NCI-H1694 treated with DMSO at 0.1 percent for 48 hours (cell line): ENCODE measurements around the gene VASN.
"Not testable (repeated sequence)": the region's sequence is repeated elsewhere in the genome, so short reads cannot be mapped to it uniquely, and the experiment has no call there.

Source experiments
- DNase-seq: peaks from one replicate; lab custom pipeline; 2025; lab: John Stamatoyannopoulos, UW

The VASN gene

DNA sequence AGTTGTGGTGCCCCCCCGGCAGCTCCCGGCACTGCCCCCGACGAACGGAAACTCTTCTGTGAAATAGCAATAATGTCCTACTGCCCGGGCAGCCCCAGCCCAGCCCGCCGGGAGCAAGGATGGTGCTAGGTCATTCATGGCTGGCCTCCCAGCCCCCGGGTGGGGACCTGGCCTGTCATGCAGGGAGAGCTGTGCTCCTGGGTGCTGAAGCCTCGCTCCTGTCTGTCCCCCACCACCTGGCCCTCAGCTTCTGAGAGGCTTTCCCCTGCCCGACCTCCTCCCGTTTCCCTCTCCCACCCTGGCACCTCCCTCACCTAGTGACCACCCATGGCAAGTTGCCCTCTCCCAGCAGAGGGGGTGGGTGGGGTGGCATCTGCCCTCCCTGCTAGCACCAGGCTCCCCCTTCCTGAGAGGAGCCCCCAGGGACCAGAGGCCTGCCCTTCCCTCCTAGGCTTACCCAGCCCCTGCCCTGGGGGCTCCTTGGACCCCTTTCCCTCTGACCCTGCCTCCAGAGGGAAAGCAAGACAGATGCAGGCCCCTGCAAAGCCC is 34.0 kb upstream of the VASN start:
- no peak for DNase-seq

DNA sequence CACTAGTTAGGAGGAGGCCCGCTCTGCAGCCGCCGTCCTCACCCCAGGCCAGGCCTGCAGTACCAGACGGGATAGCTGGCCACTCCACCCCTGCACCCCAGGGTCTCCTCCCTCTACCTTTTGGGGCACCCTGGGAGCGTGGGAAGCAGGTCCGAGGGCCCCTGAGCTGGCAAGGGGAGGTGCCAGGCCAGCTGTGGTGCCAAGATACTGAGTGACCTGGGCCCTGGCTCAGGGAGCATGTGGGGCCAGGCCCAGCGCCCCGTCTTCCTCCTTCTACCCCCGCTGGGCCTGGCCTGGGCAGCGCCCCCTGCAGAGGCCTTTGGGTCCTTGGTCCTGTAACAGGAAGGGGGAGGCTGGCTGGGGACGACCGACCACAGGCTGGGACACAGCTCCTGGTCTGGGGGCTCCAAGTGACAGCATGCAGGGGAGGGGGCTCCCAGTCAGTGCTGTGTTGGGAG is 33.5 kb upstream of the VASN start:
- no peak for DNase-seq

DNA sequence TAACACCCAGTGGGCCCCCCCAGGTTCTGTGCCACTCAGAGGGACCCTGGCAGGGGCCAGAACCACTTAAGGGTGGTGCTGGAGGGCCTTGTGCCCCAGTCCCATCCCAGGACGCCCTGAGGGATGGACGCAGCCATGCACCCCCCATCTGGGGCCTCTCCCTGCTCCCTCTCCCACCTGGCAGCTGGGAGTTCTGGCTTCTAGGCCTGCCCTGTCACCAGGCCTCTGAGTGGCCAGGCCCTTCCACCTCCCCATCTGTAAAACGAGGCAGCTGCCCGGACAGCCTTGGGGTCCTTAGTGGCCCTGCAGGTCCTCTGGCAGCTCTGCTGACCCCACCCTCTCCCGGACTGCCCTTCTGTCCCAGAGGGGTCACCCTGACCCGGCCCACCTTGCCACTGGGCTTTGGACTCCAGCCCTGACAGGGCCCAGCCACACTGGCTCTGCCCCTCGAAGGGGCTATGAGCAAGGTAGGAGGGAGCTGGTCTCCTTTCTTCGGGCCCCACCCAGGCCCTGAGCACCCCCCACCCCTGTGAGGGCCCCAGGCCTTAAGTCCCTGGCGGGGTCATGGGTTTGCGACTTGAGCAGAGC is 32.8 kb upstream of the VASN start:
- DNase-seq: no peak

DNA sequence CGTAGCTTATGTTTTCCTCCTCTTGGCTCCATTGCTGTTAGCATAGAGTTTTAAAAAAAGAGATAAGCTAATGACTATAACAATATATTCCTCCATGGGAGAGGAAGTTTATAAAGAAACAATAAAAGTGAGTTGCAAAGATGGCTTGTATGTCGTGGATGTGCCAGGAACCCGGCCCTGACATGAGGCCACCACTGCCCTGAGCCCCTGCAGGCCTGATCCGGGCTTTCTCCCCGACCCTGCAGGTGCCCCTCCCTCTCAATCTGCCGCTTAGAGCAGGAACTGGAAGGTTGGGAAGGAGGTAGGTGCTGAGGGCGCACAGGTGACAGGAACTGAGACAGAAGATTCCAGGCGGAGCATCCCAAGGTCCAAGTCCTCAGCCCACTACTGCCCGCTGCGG is 32.2 kb upstream of the VASN start:
- DNase-seq: no peak

DNA sequence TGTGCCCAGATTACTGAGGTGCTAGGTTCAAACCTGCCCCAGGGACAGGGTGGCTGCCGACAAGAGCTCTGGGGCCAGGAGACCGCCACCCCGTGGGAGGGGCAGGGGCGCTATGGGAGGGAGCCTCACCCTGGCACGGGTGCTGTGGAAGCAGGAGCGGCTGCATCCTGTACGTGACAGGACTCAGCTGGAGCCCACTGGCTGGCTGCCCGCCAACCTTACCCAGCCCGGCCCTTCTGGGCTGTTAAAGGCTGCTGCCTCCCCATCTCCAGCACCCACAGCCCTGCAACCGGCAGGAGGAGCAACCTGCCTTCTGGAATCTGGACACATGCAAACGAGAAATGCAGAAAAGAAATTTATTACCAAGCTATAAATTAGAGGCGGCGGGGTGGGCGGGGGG is 31.7 kb upstream of the VASN start:
- DNase-seq: peak; percentile 64

DNA sequence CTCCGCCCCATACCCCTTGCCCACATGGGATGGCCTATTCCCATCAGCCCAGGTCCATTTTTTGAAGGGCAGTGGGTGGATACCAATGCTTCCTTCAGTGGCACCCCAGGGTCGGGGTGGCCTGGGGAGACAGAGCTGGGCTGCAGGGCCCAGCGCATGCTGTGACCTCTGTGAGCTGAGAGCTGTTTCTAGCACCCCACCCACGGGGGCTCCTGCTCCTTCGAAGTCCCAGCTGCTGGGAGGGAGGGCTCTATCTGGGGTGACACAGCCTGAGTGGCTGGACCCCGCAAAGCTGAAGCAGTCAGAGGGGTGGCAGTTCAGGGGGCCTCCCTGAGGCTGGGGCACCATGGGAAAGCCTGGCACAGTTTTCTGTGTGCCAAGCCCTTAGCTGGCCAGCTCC is 31.2 kb upstream of the VASN start:
- no peak for DNase-seq

DNA sequence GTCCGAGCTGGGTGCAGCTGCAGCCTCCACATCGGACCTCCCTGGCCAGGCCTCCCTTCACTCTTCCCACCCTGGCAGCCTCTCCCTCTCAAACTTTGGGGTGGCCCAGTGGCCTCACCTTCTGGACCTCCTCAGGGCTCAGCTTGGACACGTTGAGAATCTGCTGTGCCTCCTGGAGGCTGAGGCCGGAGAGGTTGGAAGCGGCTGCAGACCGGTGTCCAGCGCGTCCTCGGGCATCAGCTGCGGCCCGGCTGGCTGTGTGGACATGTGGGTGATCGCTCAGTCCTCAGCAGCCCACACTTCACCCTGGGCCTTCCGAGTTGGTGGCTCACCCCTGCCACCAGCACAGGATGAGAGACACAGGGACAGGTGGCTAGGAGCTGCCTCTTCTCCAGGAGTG is 30.4 kb upstream of the VASN start:
- DNase-seq: no peak

DNA sequence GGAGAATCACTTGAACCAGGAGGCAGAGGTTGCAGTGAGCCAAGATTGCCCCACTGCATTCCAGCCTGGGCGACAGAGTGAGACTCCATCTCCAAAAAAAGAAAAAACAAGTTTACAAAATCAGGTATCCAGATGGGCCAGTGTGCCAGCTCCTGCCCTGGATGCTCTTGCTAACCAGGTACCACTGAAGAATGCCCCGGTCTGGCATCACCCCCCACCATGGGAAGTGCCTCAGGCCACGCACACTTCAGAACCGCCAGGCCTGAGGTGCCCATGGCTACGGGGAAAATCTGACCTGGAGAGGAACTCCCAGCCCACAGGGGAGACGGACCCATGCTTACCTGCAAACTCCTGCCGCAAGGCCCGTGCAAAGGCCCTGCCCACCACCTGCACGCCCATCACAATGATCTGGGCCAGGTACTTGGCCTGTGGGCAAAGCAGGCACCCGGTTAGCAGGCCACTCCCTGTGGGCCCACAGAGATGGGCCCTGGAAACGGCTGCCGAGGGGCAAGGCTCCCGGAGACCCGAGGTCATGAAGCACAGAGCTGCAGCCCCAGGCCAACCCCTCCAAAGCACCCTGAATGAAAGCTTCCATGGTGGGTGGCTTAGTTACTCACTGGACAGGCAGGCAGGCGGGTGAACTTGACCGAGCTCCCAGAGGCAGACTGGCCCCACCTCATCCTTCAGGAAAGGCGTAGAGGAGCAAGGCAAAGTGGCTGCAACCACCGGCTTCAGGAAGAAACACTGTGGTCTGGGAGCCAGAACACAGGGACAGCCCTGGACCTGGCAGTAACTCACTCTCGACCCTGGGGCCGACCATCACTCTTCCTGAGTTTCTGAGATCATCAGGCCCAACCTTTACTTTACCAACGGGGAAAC is 28.5 kb upstream of the VASN start:
- DNase-seq: no peak

DNA sequence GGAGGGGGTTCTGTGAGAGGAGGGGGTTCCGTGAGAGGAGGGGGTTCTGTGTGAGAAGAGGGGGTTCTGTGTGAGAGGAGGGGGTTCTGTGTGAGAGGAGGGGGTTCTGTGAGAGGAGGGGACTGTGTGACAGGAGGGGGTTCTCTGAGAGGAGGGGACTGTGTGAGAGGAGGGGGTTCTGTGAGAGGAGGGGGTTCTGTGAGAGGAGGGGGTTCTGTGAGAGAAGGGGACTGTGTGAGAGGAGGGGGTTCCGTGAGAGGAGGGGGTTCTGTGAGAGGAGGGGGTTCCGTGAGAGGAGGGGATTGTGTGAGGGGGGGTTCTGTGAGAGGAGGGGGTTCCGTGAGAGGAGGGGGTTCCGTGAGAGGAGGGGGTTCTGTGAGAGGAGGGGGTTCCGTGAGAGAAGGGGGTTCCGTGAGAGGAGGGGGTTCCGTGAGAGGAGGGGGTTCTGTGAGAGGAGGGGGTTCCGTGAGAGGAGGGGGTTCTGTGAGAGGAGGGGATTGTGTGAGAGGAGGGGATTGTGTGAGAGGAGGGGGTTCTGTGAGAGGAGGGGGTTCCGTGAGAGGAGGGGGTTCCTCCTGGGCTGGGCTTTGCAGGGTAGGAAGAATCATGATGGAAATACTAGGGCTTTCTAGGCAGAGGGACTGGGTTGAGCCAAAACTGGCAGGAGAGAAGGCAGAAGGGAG is 27.2 kb upstream of the VASN start:
- DNase-seq: not testable (repeated sequence)

DNA sequence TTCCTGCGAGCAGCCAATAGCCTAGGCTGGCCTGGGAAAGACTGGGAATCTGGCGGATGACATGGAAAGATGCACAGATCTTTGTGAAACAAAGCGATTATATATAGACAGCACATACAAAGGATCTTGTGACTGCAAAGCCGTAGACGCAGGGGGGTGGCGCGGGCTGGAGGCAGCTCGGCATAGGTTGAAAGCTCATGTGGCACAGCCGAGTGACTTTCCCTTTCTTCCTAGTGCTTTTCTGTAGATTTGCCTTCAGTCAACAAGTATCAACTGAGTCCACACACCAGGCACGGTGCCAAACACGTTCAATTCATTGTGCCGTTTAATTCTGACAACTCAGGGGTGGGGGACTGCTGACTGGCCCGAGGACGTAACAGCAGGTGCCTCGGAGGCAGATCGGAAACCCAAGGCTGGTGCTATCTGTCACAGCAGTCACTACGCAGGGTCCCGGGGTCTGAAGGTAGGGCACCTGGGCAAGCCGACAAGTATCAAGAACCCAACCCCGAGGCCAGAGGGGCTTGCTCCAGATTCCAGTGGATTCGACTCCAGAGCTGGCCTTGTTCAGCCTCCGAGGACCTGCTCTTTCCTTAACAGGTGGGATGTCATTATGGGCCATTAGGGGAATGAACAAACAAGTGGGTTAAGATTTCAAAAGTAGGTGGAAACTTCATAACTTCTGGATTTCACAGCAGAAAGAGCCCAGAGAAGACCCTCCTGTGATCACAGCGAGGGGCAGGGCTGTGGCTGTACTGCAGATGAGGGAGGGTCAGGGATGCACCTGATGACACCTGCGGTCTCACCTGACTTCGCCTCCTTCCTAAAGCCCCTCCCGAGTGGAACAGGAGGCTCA is 26.4 kb upstream of the VASN start:
- no peak for DNase-seq

DNA sequence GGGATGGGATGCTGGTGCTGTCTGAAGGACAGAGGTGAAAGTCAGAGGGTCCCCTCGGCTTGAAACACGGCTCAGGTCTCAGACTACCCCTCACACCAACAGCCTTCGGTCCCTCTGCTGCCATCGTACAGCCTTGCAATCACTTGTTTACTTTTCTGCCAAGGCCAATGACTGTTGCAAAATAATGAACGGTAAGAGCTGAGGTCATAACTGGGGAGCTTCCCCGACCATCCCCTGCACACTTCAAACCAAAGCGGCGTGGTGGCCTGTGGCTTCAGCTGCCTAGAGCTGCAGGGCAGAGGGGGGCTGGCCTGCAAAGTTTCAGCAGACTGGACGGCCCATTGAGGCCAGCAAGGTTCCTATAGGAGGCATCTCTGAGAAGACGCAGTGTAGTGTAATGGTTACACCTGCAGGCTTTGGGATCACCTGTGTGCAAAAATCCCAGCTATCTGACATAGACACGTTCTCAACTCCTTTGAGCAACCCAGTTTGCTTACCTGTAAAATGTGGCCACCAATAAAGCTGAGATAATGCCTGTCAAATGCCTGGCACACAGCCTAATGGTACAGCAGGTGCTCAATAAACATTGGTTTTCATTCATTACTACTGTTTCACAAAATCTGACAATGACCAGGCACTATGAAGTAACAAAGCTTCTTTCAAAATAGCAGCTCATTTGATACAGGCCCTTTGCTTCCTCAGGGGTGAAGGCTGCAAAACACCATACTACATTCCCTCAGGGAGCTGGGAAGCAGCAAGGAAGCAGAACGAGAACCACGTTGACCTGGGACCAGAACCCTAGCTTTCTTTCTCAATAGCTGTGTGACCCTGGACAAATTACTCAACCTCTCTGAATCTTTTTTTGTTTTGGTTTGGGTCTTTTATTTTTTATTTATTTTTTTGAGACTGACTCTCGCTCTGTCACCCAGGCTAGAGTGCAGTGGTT is 25.5 kb upstream of the VASN start:
- no peak for DNase-seq

DNA sequence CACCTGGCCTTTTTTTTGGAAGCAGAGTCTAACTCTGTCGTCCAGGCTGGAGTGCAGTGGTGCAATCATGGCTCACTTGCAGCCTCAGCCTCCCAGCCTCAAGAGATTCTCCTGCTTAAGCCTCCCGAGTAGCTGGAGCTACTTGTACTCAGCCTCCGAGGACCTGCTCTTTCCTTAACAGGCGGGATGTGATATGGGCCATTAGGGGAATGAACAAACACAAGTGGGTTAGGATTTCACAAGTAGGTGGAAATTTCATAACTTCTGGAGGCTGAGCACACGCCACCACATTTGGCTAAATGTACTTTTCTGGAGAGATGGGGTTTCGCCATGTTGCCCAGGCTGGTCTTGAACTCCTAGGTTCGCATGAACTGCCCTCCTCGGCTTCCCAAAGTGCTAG is 24.6 kb upstream of the VASN start:
- DNase-seq: no peak

DNA sequence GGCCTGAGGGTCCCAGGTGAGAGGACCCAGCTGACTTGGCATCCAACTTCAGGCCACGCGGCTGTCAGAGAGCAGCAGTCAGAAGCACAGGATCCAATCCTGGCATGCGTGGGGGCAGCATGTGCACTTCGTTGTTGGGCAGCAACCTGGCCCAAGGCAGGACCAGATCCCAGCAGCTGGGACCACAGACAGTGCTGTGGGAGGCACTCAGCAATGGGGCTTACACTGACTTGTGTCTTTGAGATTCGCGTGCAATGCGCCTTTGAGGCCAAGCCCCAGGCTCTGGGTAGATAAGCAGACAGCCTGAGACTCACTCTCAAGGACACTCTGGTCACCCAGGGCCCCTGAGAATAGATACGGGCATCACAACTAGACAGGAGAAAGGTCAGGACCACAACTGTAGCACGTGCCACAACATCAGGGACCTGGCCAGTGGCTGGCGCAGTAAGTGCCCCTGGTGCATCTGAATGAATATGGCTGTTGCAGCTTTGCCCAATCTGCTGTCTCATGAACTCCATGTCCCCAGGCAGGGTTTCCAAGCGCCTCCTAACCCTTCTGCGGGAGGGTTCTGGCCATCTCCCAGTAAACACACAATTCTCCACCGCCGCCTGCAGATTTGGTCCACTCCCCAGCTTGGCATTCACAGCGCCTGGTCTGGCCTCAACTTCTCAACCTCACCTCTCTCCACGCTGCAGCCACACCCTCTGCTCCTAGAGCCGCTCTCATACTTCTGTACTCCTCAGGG is 23.7 kb upstream of the VASN start:
- no peak for DNase-seq

DNA sequence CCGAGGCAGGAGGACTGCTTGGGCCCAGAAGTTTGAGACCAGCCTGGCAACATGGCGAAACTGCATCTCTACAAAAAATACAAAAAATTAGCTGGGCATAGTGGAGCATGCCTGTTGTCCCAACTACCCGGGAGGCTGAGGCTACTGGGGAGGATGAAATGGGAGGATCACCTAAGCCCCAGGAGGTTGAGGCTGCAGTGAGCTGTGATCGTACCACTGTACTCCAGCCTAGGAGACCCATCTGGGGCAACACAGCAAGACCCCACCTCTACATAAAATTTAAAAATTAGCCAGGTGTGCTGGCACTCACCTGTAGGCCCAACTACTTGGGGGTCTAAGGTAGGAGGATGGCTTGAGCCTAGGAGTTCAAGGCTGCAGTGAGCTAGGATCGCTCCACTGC is 22.3 kb upstream of the VASN start:
- no peak for DNase-seq

DNA sequence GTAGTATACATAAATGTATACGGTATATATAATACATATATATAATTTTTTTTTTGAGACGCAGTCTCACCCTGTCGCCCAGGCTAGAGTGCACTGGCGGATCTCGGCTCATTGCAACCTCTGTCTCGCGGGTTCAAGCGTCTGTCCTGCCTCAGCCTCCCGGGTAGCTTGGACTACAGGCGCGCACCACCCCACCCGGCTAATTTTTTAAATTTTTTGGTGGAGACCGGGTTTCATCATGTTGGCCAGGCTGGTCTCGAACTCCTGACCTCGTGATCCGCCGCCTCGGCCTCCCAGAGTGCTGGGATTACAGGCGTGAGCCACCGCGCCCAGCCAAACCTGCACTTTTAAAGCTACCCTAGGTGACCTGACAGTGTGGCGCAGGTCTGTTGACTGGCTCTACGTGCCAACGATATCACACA is 21.3 kb upstream of the VASN start:
- DNase-seq: no peak

DNA sequence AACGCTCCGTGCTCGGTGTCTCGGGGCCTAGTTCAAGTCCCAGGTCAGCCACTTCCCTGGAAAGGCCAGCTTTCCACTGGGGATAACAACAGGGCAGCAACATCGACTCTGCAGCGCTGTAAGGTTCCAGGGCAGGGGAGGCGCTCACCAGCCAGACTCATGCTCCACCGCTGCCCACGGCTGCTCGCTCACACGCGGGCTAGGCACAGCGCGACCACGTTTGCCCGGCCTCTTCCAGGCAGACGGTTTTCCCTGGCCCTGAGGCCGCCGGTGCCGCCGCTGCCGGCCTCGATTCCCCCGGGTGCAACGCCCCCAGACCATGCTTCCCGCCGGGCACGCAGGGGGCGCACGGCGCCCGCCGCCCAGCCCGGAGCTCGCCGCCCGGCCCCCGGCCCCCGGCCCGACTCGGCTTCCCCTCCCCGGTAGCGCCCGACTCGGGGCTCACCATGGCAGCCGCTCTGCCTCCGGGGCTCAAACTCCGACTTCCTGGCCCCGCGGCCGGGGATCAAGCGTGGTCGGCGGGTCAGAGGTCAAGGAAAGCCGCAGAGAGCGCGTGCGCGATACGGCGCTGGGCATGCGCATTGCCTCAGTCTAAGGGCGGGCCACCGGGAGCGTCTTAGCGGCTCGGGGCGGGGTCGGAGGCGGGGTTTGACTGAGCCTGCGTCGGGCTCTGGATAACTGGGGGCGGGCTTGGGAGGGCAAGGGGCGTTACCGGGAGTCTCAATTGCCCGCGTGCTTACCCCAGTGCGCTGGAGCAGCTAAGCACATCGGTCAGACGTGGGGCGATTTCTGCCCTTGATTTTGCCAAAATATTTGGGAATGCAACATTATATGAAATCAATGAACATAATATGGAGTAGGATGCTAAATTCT is 20.6 kb upstream of the VASN start, which contains the start of gene PAM16:
PAM16 (minus strand) TSS at position 535 of the 873 bp plus-strand sequence; CDS start at position 448, 87 bp downstream.
- peak; percentile 87 for DNase-seq

DNA sequence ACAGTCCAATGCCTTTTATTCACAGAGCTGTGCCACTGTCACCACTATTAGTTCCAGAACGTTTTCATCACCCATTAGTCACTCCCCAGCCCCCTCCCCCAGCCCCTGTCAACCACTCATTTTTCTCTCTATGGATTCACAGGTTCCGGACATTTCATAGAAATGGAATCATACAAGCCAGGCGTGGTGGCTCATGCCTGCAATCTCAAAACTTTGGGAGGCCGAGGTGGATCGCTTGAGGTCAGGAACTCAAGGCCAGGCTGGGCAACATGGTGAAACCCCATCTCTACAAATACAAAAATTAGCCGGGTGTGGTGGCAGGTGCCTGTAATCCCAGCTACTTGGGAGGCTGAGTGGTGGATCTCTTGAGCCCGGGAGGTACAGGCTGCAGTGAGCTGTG is 19.8 kb upstream of the VASN start:
- no peak for DNase-seq

DNA sequence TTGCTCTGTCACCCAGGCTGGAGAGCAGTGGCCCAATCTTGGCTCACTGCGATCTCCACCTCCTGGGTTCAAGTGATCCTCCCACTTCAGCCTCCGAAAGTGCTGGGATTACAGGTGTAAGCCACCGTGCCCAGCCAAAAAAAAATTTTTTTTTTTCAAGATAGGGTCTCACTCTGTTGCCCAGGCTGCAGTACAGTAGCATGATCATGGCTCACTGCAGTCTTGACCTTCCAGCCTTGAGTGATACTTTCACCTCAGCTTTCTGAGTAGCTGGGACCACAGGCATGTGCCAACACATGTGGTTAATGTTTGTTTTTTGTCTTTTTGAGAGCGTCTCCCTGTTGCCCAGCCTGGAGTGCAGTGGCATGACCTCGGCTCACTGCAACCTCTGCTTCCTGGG is 18.8 kb upstream of the VASN start:
- DNase-seq: no peak

DNA sequence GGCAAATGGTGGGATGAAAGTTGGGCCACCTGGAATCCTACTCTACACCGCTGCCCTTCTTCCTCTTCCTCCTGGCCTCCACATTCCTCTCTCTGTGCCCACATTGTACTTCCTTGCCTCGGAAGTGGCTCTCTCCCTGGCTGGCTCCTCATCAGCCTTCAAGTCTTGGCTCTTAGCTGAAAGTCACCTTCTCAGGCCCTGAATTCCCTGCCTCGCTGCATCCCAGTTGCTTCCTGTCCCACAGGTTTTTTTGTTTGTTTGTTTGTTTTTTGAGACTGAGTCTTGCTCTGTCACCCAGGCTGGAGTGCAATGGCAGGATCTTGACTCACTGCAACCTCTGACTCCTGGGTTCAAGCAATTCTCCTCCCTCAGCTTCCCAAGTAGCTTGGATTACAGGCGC is 18.0 kb upstream of the VASN start:
- DNase-seq: no peak
